MM.1S (cell line): ENCODE data around the gene SNTG2.

ENCODE experiments used
- DNase-seq: peaks from one replicate; pipeline ENCODE4 v3.0.0-alpha.2; 2015
- H2AFZ ChIP-seq: fragments of 300-600 bp; sonication (generic); 2 replicates; pipeline ENCODE4 v1.6.0; 2016; ENCODE audit warnings: antibody characterized with exemption, low read length
- H3F3A ChIP-seq: fragments of 300-600 bp; sonication (generic); 2 replicates; pipeline ENCODE4 v1.6.1; 2016; ENCODE audit warnings: mild to moderate bottlenecking, antibody characterized with exemption, low read length, moderate library complexity, mixed read lengths; ENCODE audit not compliant: insufficient read depth
- H3K27ac ChIP-seq: fragments of 300-600 bp; sonication (generic); 2 replicates; pipeline ENCODE4 v1.5.1; 2016; ENCODE audit warnings: mild to moderate bottlenecking, low read length
- H3K27me3 ChIP-seq: fragments of 300-600 bp; sonication (generic); replicated peaks from 2 replicates; pipeline ENCODE4 v1.6.0; 2016; ENCODE audit warnings: low read length; ENCODE audit not compliant: insufficient read depth
- H3K36me3 ChIP-seq: fragments of 300-600 bp; sonication (generic); replicated peaks from 2 replicates; pipeline ENCODE4 v1.6.1; 2016; ENCODE audit warnings: mild to moderate bottlenecking, low read length, mixed read lengths; ENCODE audit not compliant: insufficient read depth
- H3K4me1 ChIP-seq: fragments of 300-600 bp; sonication (generic); 2 replicates; pipeline ENCODE4 v1.6.1; 2016; ENCODE audit warnings: low read length, mixed read lengths
- H3K4me2 ChIP-seq: fragments of 300-600 bp; sonication (generic); 2 replicates; pipeline ENCODE4 v1.6.0; 2016; ENCODE audit warnings: low read depth, low read length
- H3K4me3 ChIP-seq: fragments of 300-600 bp; sonication (generic); 2 replicates; pipeline ENCODE4 v1.5.1; 2016; ENCODE audit warnings: low read length, mixed read lengths
- H3K79me2 ChIP-seq: fragments of 300-600 bp; sonication (generic); 2 replicates; pipeline ENCODE4 v1.6.1; 2016; ENCODE audit warnings: mixed run types, low read length, mixed read lengths
- H3K9ac ChIP-seq: fragments of 300-600 bp; sonication (generic); 2 replicates; pipeline ENCODE4 v1.6.1; 2016; ENCODE audit warnings: low read length, mixed read lengths
- H3K9me2 ChIP-seq: fragments of 300-600 bp; sonication (generic); replicated peaks from 2 replicates; pipeline ENCODE4 v1.6.1; 2016; ENCODE audit warnings: mild to moderate bottlenecking, low read length, mixed read lengths; ENCODE audit not compliant: insufficient read depth
- H3K9me3 ChIP-seq: fragments of 300-600 bp; sonication (generic); replicated peaks from 2 replicates; pipeline ENCODE4 v1.6.1; 2016; ENCODE audit warnings: mild to moderate bottlenecking, low read length, mixed read lengths; ENCODE audit not compliant: insufficient read depth
- H4K20me1 ChIP-seq: fragments of 300-600 bp; sonication (generic); 2 replicates; pipeline ENCODE4 v1.6.1; 2016; ENCODE audit warnings: mild to moderate bottlenecking, low read length, moderate library complexity, mixed read lengths; ENCODE audit not compliant: insufficient read depth
- CTCF ChIP-seq: fragments of 300-600 bp; sonication (generic); IDR thresholded peaks from 2 replicates; pipeline ENCODE4 v1.5.1; 2016; ENCODE audit warnings: antibody characterized with exemption, low read length, mixed read lengths
- EZH2 ChIP-seq: fragments of 300-600 bp; sonication (generic); optimal IDR thresholded peaks from 2 replicates; pipeline ENCODE3; 2017; ENCODE audit warnings: low read depth, mild to moderate bottlenecking, antibody characterized with exemption, low read length, mixed read lengths
- EZH2phosphoT487 ChIP-seq: fragments of 300-600 bp; sonication (generic); IDR thresholded peaks from 2 replicates; pipeline ENCODE4 v1.6.1; 2018; ENCODE audit warnings: antibody characterized with exemption, low read length

The SNTG2 gene

GRCh38 chr2:1154710-1155594, 204.3 kb downstream of the SNTG2 start:
- Histone ChIP-seq H3K27me3 (no peaks in the 10 kb centered on the region), H3K9me2 (no peaks in the 10 kb centered on the region), H3K36me3 (no peaks in the 10 kb centered on the region), H3F3A (no peaks in the 10 kb centered on the region), H3K79me2 (no peaks in the 10 kb centered on the region), H3K4me2 (no peak overlapping the region), H3K4me3 (no peak overlapping the region), H3K9me3 (no peaks in the 10 kb centered on the region), H3K9ac (no peak overlapping the region), H3K27ac (no peak overlapping the region), H2AFZ (no peak overlapping the region), H3K4me1 (no peaks in the 10 kb centered on the region), H4K20me1 (no peaks in the 10 kb centered on the region)
- TF ChIP-seq CTCF: no peak
- no peak for DNase-seq

- Histone ChIP-seq H3K27me3 (no peaks in the 10 kb centered on the region), H3K79me2 (no peaks in the 10 kb centered on the region), H3K9me3 (no peaks in the 10 kb centered on the region), H3K9me2 (no peaks in the 10 kb centered on the region), H3K27ac (no peak overlapping the region), H4K20me1 (no peaks in the 10 kb centered on the region), H3K36me3 (no peaks in the 10 kb centered on the region), H3F3A (no peaks in the 10 kb centered on the region), H2AFZ (no peak overlapping the region), H3K9ac (no peak overlapping the region), H3K4me1 (no peaks in the 10 kb centered on the region), H3K4me3 (no peak overlapping the region), H3K4me2 (no peak overlapping the region)
- DNase-seq: no peak
- TF ChIP-seq EZH2phosphoT487: no peak
- TF ChIP-seq CTCF: no peak
- TF ChIP-seq EZH2: no peak
These were observed 205.4 kb downstream of the SNTG2 start for GRCh38 chr2:1156059-1156458.

GRCh38 chr2:1156531-1156930, 205.9 kb downstream of the SNTG2 start:
- Histone ChIP-seq H3K27me3 (no peaks in the 10 kb centered on the region), H3K9ac (no peak overlapping the region), H4K20me1 (no peaks in the 10 kb centered on the region), H3K27ac (no peak overlapping the region), H3K79me2 (no peaks in the 10 kb centered on the region), H2AFZ (no peak overlapping the region), H3K4me1 (no peaks in the 10 kb centered on the region), H3K9me3 (no peaks in the 10 kb centered on the region), H3F3A (no peaks in the 10 kb centered on the region), H3K4me3 (no peak overlapping the region), H3K9me2 (no peaks in the 10 kb centered on the region), H3K4me2 (no peak overlapping the region), H3K36me3 (no peaks in the 10 kb centered on the region)
- no peak for DNase-seq
- TF ChIP-seq EZH2phosphoT487: no peak
- no peak for TF ChIP-seq CTCF
- no peak for TF ChIP-seq EZH2
